HG02798 (cell line): Measurements from ENCODE around the gene AGRN.
"Not testable (repeated sequence)": the region's sequence is repeated elsewhere in the genome, so short reads cannot be mapped to it uniquely, and the experiment has no call there.

Source experiments
- ATAC-seq: cut with Tn5 transposase; IDR thresholded peaks from one replicate; pipeline ENCODE4 v1.9.1; 2021; ENCODE audit warnings: mild to moderate bottlenecking; ENCODE audit not compliant: unreplicated experiment, poor library complexity

Gene AGRN

GRCh38 chr1:1074631-1075147 lies 54.8 kb downstream of the AGRN start:
- ATAC-seq: no peak

GRCh38 chr1:1075148-1075935 lies 55.4 kb downstream of the AGRN start:
- no peak for ATAC-seq

GRCh38 chr1:1077396-1077795 lies 57.5 kb downstream of the AGRN start:
- ATAC-seq: not testable (repeated sequence)

GRCh38 chr1:1079408-1080121 lies 59.6 kb downstream of the AGRN start:
- ATAC-seq: peak; percentile 45

GRCh38 chr1:1080122-1080757 lies 60.3 kb downstream of the AGRN start:
- ATAC-seq: peak; percentile 20

GRCh38 chr1:1080951-1081310 lies 61.0 kb downstream of the AGRN start:
- ATAC-seq: no peak

- ATAC-seq: no peak
Measured at GRCh38 chr1:1081311-1082238, 61.7 kb downstream of the AGRN start.

GRCh38 chr1:1082239-1082775 lies 62.4 kb downstream of the AGRN start:
- ATAC-seq: no peak

- ATAC-seq: no peak
Measured at GRCh38 chr1:1082776-1083415, 63.0 kb downstream of the AGRN start.

GRCh38 chr1:1083416-1084371 lies 63.8 kb downstream of the AGRN start:
- ATAC-seq: no peak

GRCh38 chr1:1084372-1085170 lies 64.7 kb downstream of the AGRN start:
- no peak for ATAC-seq

GRCh38 chr1:1085171-1085841 lies 65.4 kb downstream of the AGRN start:
- ATAC-seq: no peak

GRCh38 chr1:1085911-1086841 lies 66.3 kb downstream of the AGRN start:
- no peak for ATAC-seq

GRCh38 chr1:1086911-1087341 lies 67.0 kb downstream of the AGRN start:
- ATAC-seq: no peak

GRCh38 chr1:1087351-1088028 lies 67.6 kb downstream of the AGRN start:
- no peak for ATAC-seq
